HepG2 (cell line): Measurements from ENCODE around the gene ARHGAP9. TPM values are rescaled to one million over a fixed set of nuclear protein-coding genes. Genes with fewer than 3 reads are reported as not detected.
A peak's percentile ranks its signal among the peaks of the same experiment; 100 is the strongest.

Experiments
- AHR ChIP-seq: IDR thresholded peaks from 2 replicates; pipeline ENCODE4 v1.6.1; 2018; ENCODE audit warnings: missing genetic modification reagents, missing compliant biosample characterization
- ARNT2 ChIP-seq: sonication (generic); formaldehyde crosslinking; IDR thresholded peaks from 2 replicates; pipeline ENCODE4 v1.8.0; 2022; ENCODE audit warnings: mild to moderate bottlenecking, low read depth, missing genetic modification reagents, moderate library complexity
- ARNTL ChIP-seq: sonication (generic); formaldehyde crosslinking; IDR thresholded peaks from 2 replicates; pipeline ENCODE4 v1.4.0; 2020; ENCODE audit warnings: mild to moderate bottlenecking, missing genetic modification reagents
- DZIP1 ChIP-seq: sonication (generic); formaldehyde crosslinking; IDR thresholded peaks from 2 replicates; pipeline ENCODE4 v1.5.0; 2020; ENCODE audit warnings: mild to moderate bottlenecking, missing genetic modification reagents
- GTF2F1 ChIP-seq: fragments of 150-350 bp; IDR thresholded peaks from 2 replicates; pipeline ENCODE4 v1.6.1; 2014; ENCODE audit warnings: low read length
- GTF3A ChIP-seq: sonication (generic); formaldehyde crosslinking; conservative IDR thresholded peaks from 2 replicates; pipeline ENCODE4 v1.4.0; 2020; ENCODE audit warnings: mild to moderate bottlenecking, missing genetic modification reagents
- HCFC1 ChIP-seq: fragments of 150-350 bp; IDR thresholded peaks from 2 replicates; pipeline ENCODE4 v1.6.1; 2014; ENCODE audit warnings: low read depth, low read length
- HIC2 ChIP-seq: sonication (generic); formaldehyde crosslinking; IDR thresholded peaks from 2 replicates; pipeline ENCODE4 v1.9.0; 2022; ENCODE audit warnings: low read depth, missing genetic modification reagents
- HNRNPL ChIP-seq: fragments of 200-400 bp; formaldehyde crosslinking; IDR thresholded peaks from 2 replicates; pipeline ENCODE4 v1.6.1; 2017; ENCODE audit warnings: mild to moderate bottlenecking, low read depth, low read length
- KLF11 ChIP-seq: IDR thresholded peaks from 2 replicates; pipeline ENCODE4 v1.6.1; 2016; ENCODE audit warnings: missing compliant biosample characterization
- MEIS1 ChIP-seq: sonication (generic); formaldehyde crosslinking; IDR thresholded peaks from 2 replicates; pipeline ENCODE4 v1.9.0; 2021; ENCODE audit warnings: mild to moderate bottlenecking, missing genetic modification reagents, moderate library complexity, borderline replicate concordance
- NFKBIZ ChIP-seq: IDR thresholded peaks from 2 replicates; pipeline ENCODE4 v1.6.1; 2018; ENCODE audit warnings: missing genetic modification reagents, missing compliant biosample characterization
- NR2F6 ChIP-seq, 2 experiments: IDR thresholded peaks; 2 replicates each; pipeline ENCODE4 v1.6.1; 2016; ENCODE audit warnings: antibody characterized with exemption in 1 of 2, mild to moderate bottlenecking in 1 of 2
- PCBP2 ChIP-seq: fragments of 200-400 bp; formaldehyde crosslinking; optimal IDR thresholded peaks from 2 replicates; pipeline ENCODE3; 2018; ENCODE audit warnings: low read length, low read depth; ENCODE audit not compliant: poor library complexity, severe bottlenecking
- PLRG1 ChIP-seq: fragments of 450-650 bp; conservative IDR thresholded peaks from 2 replicates; pipeline ENCODE4 v1.6.1; 2016
- RXRA ChIP-seq: sonication (generic); formaldehyde crosslinking; IDR thresholded peaks from 2 replicates; pipeline ENCODE4 v1.5.1; 2020; ENCODE audit warnings: missing genetic modification reagents
- TBX2 ChIP-seq: sonication (generic); formaldehyde crosslinking; IDR thresholded peaks from 2 replicates; pipeline ENCODE4 v1.5.0; 2020; ENCODE audit warnings: missing genetic modification reagents, mild to moderate bottlenecking, borderline replicate concordance
- YEATS4 ChIP-seq: sonication (generic); formaldehyde crosslinking; IDR thresholded peaks from 2 replicates; pipeline ENCODE4 v1.4.0; 2020; ENCODE audit warnings: missing genetic modification reagents, borderline replicate concordance
- ZFP62 ChIP-seq: sonication (generic); formaldehyde crosslinking; IDR thresholded peaks from 2 replicates; pipeline ENCODE4 v1.4.0; 2020; ENCODE audit warnings: missing genetic modification reagents
- ZNF260 ChIP-seq: sonication (generic); formaldehyde crosslinking; IDR thresholded peaks from 2 replicates; pipeline ENCODE4 v1.4.0; 2020; ENCODE audit warnings: missing genetic modification reagents, low read depth, mild to moderate bottlenecking, borderline replicate concordance
- ZNF331 ChIP-seq: sonication (generic); formaldehyde crosslinking; IDR thresholded peaks from 2 replicates; pipeline ENCODE4 v1.4.0; 2020; ENCODE audit warnings: missing genetic modification reagents
- ZNF383 ChIP-seq: sonication (generic); formaldehyde crosslinking; IDR thresholded peaks from 2 replicates; pipeline ENCODE4 v1.4.0; 2020; ENCODE audit warnings: missing genetic modification reagents, mild to moderate bottlenecking, borderline replicate concordance
- ZNF496 ChIP-seq: sonication (generic); formaldehyde crosslinking; IDR thresholded peaks from 2 replicates; pipeline ENCODE4 v1.8.1; 2023; ENCODE audit warnings: mild to moderate bottlenecking, moderate library complexity, missing genetic modification reagents; ENCODE audit not compliant: insufficient replicate concordance
- ZNF703 ChIP-seq: sonication (generic); formaldehyde crosslinking; IDR thresholded peaks from 2 replicates; pipeline ENCODE4 v1.5.1; 2020; ENCODE audit warnings: missing genetic modification reagents, mild to moderate bottlenecking, moderate library complexity, borderline replicate concordance
- ZNF724P ChIP-seq: sonication (generic); formaldehyde crosslinking; IDR thresholded peaks from 2 replicates; pipeline ENCODE4 v1.8.0; 2022; ENCODE audit warnings: missing genetic modification reagents, borderline replicate concordance
- ZNF780A ChIP-seq: sonication (generic); formaldehyde crosslinking; IDR thresholded peaks from 2 replicates; pipeline ENCODE4 v1.8.0; 2022; ENCODE audit warnings: mild to moderate bottlenecking, missing genetic modification reagents, moderate library complexity
- ZZZ3 ChIP-seq: sonication (generic); formaldehyde crosslinking; IDR thresholded peaks from 2 replicates; pipeline ENCODE4 v1.4.0; 2020; ENCODE audit warnings: missing genetic modification reagents, mild to moderate bottlenecking, borderline replicate concordance
- polyA plus RNA-seq, 8 experiments: library from polyadenylated mRNA; depleted of rRNA in 3 of 8; stranded (reverse) in 7 of 8; unstranded in 1 of 8; fragments of >200 nt; fragmentation: Illumina TruSeq in 4 of 8; extraction: Trizol in 4 of 8; gene quantifications; 2 replicates each; pipeline versions ENCODE4 v1.2.1 to v1.2.3, GENCODE V29; 2011 to 2016; ENCODE audit warnings: low read depth in 4 of 8, missing spikeins in 1 of 8, mixed read lengths in 1 of 8; ENCODE audit not compliant: insufficient read depth in 1 of 8
- total RNA-seq, 5 experiments: library from RNA; depleted of rRNA; stranded (reverse); fragments of >200 nt; fragmentation: Illumina TruSeq; extraction: Trizol; gene quantifications; 2 replicates each; pipeline ENCODE4 v1.2.3, GENCODE V29; 2016; ENCODE audit warnings: low read depth in 1 of 5
- TF ChIP-seq, protein P1 (sequence below): sonication (generic); IDR thresholded peaks from 2 replicates; pipeline ENCODE4 v1.6.1; 2016; ENCODE audit warnings: low read depth, borderline replicate concordance

Gene ARHGAP9
- total and polyA plus RNA-seq, 2 of the 13 experiments (the other 11 are each of a cell fraction or from before 2014, with no cell fraction given): 0.18 to 1.2 TPM

GRCh38 chr12:57451233-57451778, 28.4 kb downstream of the ARHGAP9 start (continued):
- peak; percentile 96 for TF ChIP-seq ZNF331 (CRISPR knock-in tag)
- TF ChIP-seq ARNTL: peak; percentile 98
- TF ChIP-seq HNRNPL: peak; percentile 89
- TF ChIP-seq, protein P1, sequence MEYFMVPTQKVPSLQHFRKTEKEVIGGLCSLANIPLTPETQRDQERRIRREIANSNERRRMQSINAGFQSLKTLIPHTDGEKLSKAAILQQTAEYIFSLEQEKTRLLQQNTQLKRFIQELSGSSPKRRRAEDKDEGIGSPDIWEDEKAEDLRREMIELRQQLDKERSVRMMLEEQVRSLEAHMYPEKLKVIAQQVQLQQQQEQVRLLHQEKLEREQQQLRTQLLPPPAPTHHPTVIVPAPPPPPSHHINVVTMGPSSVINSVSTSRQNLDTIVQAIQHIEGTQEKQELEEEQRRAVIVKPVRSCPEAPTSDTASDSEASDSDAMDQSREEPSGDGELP: peak; percentile 91; the same call in 1 of the 2 replicates
- no peak for TF ChIP-seq ZNF496 (CRISPR knock-in tag)
- no peak for TF ChIP-seq PCBP2
- peak; percentile 90 for TF ChIP-seq ZNF703 (CRISPR knock-in tag)
- no peak for TF ChIP-seq HCFC1
- TF ChIP-seq ZZZ3 (CRISPR knock-in tag): peak; percentile 81
- no peak for TF ChIP-seq ZNF724P
- TF ChIP-seq GTF2F1: no peak
- TF ChIP-seq ZNF383 (CRISPR knock-in tag): peak; percentile 95; the same call in 1 of the 2 replicates
- TF ChIP-seq NFKBIZ (CRISPR knock-in tag): peak; percentile 98
- peak; percentile 94 for TF ChIP-seq HIC2 (CRISPR knock-in tag)
- peak; percentile 49; the same call in 1 of the 2 replicates for TF ChIP-seq ARNT2 (CRISPR knock-in tag)
- no peak for TF ChIP-seq ZFP62 (CRISPR knock-in tag)
- TF ChIP-seq KLF11: no peak
- TF ChIP-seq RXRA: peak; percentile 98
- peak; percentile 93 for TF ChIP-seq TBX2 (CRISPR knock-in tag)
- TF ChIP-seq AHR (CRISPR knock-in tag): peak; percentile 76; the same call in 1 of the 2 replicates
- TF ChIP-seq GTF3A (CRISPR knock-in tag): peak; percentile 94
- peak; percentile 94 for TF ChIP-seq MEIS1 (CRISPR knock-in tag)
- TF ChIP-seq DZIP1 (CRISPR knock-in tag): no peak
- no peak for TF ChIP-seq ZNF780A (CRISPR knock-in tag)
- TF ChIP-seq PLRG1: no peak
- TF ChIP-seq YEATS4: peak; percentile 73; the same call in 1 of the 2 replicates
- no peak for TF ChIP-seq ZNF260
- peak; percentile 95 for TF ChIP-seq NR2F6 (IDR thresholded peaks at IDR 0.05)
- TF ChIP-seq NR2F6 (CRISPR knock-in tag; IDR thresholded peaks at IDR 0.05): peak; percentile 98
